Measurements from ENCODE around the gene FAM236B. TPM values are rescaled to one million over a fixed set of nuclear protein-coding genes. Genes with fewer than 3 reads are reported as not detected.
"Not testable (repeated sequence)": the region's sequence is repeated elsewhere in the genome, so short reads cannot be mapped to it uniquely, and the experiment has no call there.

The FAM236B gene
- total RNA-seq, 2 donors from 2014 or later: not detected

DNA sequence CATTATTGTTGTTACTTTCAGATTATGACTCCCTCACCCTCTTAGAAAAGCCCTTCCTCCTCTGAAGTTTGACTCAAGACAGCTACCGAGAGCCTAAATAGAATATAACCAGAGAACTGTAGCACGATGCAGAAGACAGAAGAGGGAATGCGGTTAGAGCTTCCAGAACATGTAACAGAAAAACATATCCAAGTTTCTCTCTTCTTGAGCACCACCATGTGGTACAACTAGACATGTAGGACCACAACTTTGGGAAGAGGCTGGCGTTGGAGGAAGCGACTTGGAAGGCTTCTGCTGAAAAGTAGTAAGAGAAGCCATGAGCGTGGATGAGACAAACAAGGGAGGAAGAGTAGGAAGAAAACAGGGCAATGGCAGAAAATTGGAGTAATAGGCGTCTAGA is 36.9 kb downstream of the FAM236B start:
- H3K27me3 ChIP-seq (replicated peaks; ENCODE audit: insufficient read depth); H3K4me3 ChIP-seq; H3K27ac ChIP-seq; DNase-seq (ENCODE audit: low spot score); H3K9me3 ChIP-seq; ATAC-seq (ENCODE audit: insufficient number of reproducible peaks, low FRiP score, low read depth); H3K36me3 ChIP-seq; H3K4me1 ChIP-seq (ENCODE audit: control insufficient read depth in 1 of 2, low read depth in 2 of 2): not testable (repeated sequence)

DNA sequence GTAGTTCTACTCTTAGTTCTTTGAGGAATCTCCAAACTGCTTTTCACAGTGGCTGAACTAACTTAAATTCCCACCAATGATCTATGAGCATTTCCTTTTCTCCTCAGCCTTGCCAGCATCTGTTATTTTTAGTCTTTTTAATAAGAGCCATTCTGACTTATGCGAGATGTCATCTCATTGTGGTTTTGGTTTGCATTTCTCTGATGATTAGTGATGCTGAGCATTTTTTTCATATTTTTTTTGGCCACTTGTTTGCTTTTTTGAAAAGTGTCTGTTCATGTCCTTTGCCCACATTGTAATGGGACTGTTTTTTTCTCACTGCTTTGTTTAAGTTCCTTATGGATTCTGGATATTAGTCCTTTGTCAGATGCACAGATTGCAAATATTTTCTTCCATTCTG is 46.9 kb downstream of the FAM236B start:
- Histone ChIP-seq H3K27ac (no peak overlapping the region), H3K9me3 (no peaks in the 10 kb centered on the region), H3K4me3 (no peak overlapping the region), H3K4me1 (ENCODE audit: control insufficient read depth in 1 of 2, low read depth in 2 of 2) (no peaks in the 10 kb centered on the region), H3K27me3 (replicated peaks; ENCODE audit: insufficient read depth) (no peaks in the 10 kb centered on the region), H3K36me3 (no peaks in the 10 kb centered on the region)
- DNase-seq (ENCODE audit: low spot score): no peak
- ATAC-seq (ENCODE audit: insufficient number of reproducible peaks, low FRiP score, low read depth): no peak
- TF ChIP-seq, protein P1, sequence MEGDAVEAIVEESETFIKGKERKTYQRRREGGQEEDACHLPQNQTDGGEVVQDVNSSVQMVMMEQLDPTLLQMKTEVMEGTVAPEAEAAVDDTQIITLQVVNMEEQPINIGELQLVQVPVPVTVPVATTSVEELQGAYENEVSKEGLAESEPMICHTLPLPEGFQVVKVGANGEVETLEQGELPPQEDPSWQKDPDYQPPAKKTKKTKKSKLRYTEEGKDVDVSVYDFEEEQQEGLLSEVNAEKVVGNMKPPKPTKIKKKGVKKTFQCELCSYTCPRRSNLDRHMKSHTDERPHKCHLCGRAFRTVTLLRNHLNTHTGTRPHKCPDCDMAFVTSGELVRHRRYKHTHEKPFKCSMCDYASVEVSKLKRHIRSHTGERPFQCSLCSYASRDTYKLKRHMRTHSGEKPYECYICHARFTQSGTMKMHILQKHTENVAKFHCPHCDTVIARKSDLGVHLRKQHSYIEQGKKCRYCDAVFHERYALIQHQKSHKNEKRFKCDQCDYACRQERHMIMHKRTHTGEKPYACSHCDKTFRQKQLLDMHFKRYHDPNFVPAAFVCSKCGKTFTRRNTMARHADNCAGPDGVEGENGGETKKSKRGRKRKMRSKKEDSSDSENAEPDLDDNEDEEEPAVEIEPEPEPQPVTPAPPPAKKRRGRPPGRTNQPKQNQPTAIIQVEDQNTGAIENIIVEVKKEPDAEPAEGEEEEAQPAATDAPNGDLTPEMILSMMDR (IDR thresholded peaks at IDR 0.05): no peak

DNA sequence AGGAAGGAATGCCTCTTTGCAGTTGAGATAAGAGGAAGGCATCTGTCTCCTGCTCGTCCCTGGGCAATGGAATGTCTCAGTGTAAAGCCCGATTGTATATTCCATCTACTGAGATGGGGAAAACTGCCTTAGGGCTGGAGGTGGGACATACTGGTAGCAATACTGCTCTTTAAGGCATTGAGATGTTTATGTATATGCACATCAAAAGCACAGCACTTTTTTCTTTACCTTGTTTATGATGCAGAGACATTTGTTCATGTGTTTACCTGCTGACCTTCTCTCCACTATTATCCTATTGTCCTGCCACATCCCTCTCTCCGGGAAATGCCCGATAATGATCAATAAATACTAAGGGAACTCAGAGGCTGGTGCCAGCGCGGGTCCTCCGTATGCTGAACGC is 48.8 kb downstream of the FAM236B start:
- not testable (repeated sequence) for H3K27me3 ChIP-seq (replicated peaks; ENCODE audit: insufficient read depth); H3K36me3 ChIP-seq; H3K9me3 ChIP-seq; H3K27ac ChIP-seq; H3K4me3 ChIP-seq; H3K4me1 ChIP-seq (ENCODE audit: control insufficient read depth in 1 of 2, low read depth in 2 of 2); ATAC-seq (ENCODE audit: insufficient number of reproducible peaks, low FRiP score, low read depth); DNase-seq (ENCODE audit: low spot score)

Other genes starting within 250 kb of the FAM236B start
- gene HDAC8, start 209.8 kb downstream of the FAM236B start, total RNA-seq: 10 to 100 TPM; 32.5 to 63.8 TPM
- 10 to 100 TPM; 12.5 to 24.3 TPM for gene PHKA1, start 68.4 kb downstream of the FAM236B start, total RNA-seq
- not detected for gene DMRTC1B, start 5.8 kb downstream of the FAM236B start, total RNA-seq
- not detected for gene FAM236D, start 25.6 kb upstream of the FAM236B start, total RNA-seq
- not detected for gene FAM236C, start 130.0 kb upstream of the FAM236B start, total RNA-seq
- gene FAM236A, start 155.5 kb upstream of the FAM236B start, total RNA-seq: not detected
- not detected for gene DMRTC1, start 161.2 kb upstream of the FAM236B start, total RNA-seq
- not detected for gene PABPC1L2B, start 220.3 kb upstream of the FAM236B start, total RNA-seq

All from thoracic aorta (tissue), 2 donors.